Measurements from ENCODE around the gene SLC25A27. TPM values are rescaled to one million over a fixed set of nuclear protein-coding genes. Genes with fewer than 3 reads are reported as not detected.

Gene SLC25A27
- total and polyA plus RNA-seq, 2 of the 4 experiments (the other 2 are of a cell fraction): 1.3 TPM; not detected in 1

GRCh38 chr6:46690911-46691451 is 38.2 kb downstream of the SLC25A27 start:
- in situ Hi-C loops (cut with MboI; ENCODE audit: low sequenced_read_pairs): no loop called here

More at GRCh38 chr6:46690911-46691451, 38.2 kb downstream of the SLC25A27 start:
- H4K5ac ChIP-seq (ENCODE audit: low read depth, low read length): no peak overlapping the region
- H2BK15ac ChIP-seq (ENCODE audit: low read depth, low read length): no peak overlapping the region
- no peaks in the 10 kb centered on the region for H3K27me3 ChIP-seq (ENCODE audit: control insufficient read depth, insufficient read depth, low read length)
- no peak overlapping the region for H4K8ac ChIP-seq (ENCODE audit: low read depth in 2 of 2, low read length in 2 of 2)
- no peak overlapping the region for H3K4me3 ChIP-seq (ENCODE audit: insufficient read depth, low read depth, low read length)
- ChIA-PET POLR2A (ENCODE audit: unreplicated experiment) (no interaction called here), CTCF (no interaction called here)
- no peak overlapping the region for H3K27ac ChIP-seq (ENCODE audit: insufficient read depth, low read length)
- TF ChIP-seq FOS (IDR thresholded peaks at IDR 0.05; ENCODE audit: low read depth, low read length): no peak
- TF ChIP-seq RFX5 (IDR thresholded peaks at IDR 0.05; ENCODE audit: low read depth, low read length): no peak
- no peak for TF ChIP-seq ELK1 (IDR thresholded peaks at IDR 0.05; ENCODE audit: borderline replicate concordance, low read depth, low read length)
- TF ChIP-seq MXI1 (IDR thresholded peaks at IDR 0.05; ENCODE audit: borderline replicate concordance, low read depth, low read length): no peak
- no peak for TF ChIP-seq MAZ (IDR thresholded peaks at IDR 0.05; ENCODE audit: borderline replicate concordance, low read depth, low read length)
- no peak for TF ChIP-seq RAD21 (IDR thresholded peaks at IDR 0.05; ENCODE audit: low read length)
- TF ChIP-seq MAFK (IDR thresholded peaks at IDR 0.05; ENCODE audit: low read depth, low read length): no peak
- TF ChIP-seq NFE2L2 (IDR thresholded peaks at IDR 0.05; ENCODE audit: low read depth, low read length): no peak
- TF ChIP-seq USF2 (IDR thresholded peaks at IDR 0.05; ENCODE audit: low read depth, low read length): no peak
- TF ChIP-seq RCOR1 (IDR thresholded peaks at IDR 0.05; ENCODE audit: insufficient replicate concordance, low read length): no peak
- H2AK9ac ChIP-seq (replicated peaks; ENCODE audit: low read depth, low read length, poor library complexity): no peak overlapping the region
- intact Hi-C loops (cut with micrococcal nuclease): no loop called here
- H3K79me1 ChIP-seq (ENCODE audit: low read depth in 1 of 2, low read length in 2 of 2): no peaks in the 10 kb centered on the region
- no peaks in the 10 kb centered on the region for H3K9me1 ChIP-seq (ENCODE audit: insufficient read depth, low read length)
- no peak overlapping the region for H2BK120ac ChIP-seq (ENCODE audit: low read depth, low read length)
- H3K4ac ChIP-seq (ENCODE audit: low read depth, low read length): no peak overlapping the region
- H3K9ac ChIP-seq (ENCODE audit: low read depth, low read length): no peak overlapping the region
- no peak overlapping the region for H3K23ac ChIP-seq (ENCODE audit: low read depth, low read length)
- no peak overlapping the region for H2BK20ac ChIP-seq (ENCODE audit: low read depth, low read length)
- no peak overlapping the region for H2AFZ ChIP-seq (replicated peaks; ENCODE audit: low read length, poor library complexity)
- DNase-seq: no peak
- H3K14ac ChIP-seq (replicated peaks; ENCODE audit: low read depth, low read length): no peak overlapping the region
- no peak overlapping the region for H2AK5ac ChIP-seq (ENCODE audit: low read depth, low read length)
- no peaks in the 10 kb centered on the region for H3K4me1 ChIP-seq (ENCODE audit: control insufficient read depth, insufficient read depth, low read length)
- no peaks in the 10 kb centered on the region for H3K9me3 ChIP-seq (ENCODE audit: control insufficient read depth, insufficient read depth, low read length)
- H3K18ac ChIP-seq (ENCODE audit: low read depth, low read length): no peak overlapping the region
- no TSS peak for BruUV-seq (replicated peaks)
- no peaks in the 10 kb centered on the region for H4K20me1 ChIP-seq (ENCODE audit: insufficient read depth, low read length)
- H3K4me2 ChIP-seq (ENCODE audit: low read depth, low read length): no peak overlapping the region
- no peak overlapping the region for H2BK5ac ChIP-seq (ENCODE audit: low read depth, low read length, poor library complexity, severe bottlenecking)
- no peak for ATAC-seq (ENCODE audit: low read depth)
- WGBS, 2 experiments (ENCODE audit: extremely low coverage in 2 of 2, insufficient read length in 1 of 2): no CpG with 5 or more reads among the region's 1 CpG
- no peak overlapping the region for H4K91ac ChIP-seq (ENCODE audit: insufficient read depth, low read depth, low read length)
- no peak overlapping the region for H3K56ac ChIP-seq (ENCODE audit: extremely low read depth, insufficient read depth, low read length)
- H3K36me3 ChIP-seq (ENCODE audit: control insufficient read depth, insufficient read depth, low read length): no peaks in the 10 kb centered on the region
- dilution Hi-C loops (cut with HindIII; ENCODE audit: low sequenced_read_pairs, unreplicated experiment): no loop called here

Measured in IMR-90 (cell line).